HepG2 (cell line): ENCODE results near the gene CXXC5. TPM values are rescaled to one million over a fixed set of nuclear protein-coding genes. Genes with fewer than 3 reads are reported as not detected.
A peak's percentile ranks its signal among the peaks of the same experiment; 100 is the strongest.

Experiments
- ARHGAP35 ChIP-seq: sonication (generic); formaldehyde crosslinking; IDR thresholded peaks from 2 replicates; pipeline ENCODE4 v1.9.0; 2022; ENCODE audit warnings: mild to moderate bottlenecking, inconsistent platforms, moderate library complexity, missing genetic modification reagents, borderline replicate concordance
- CTCF ChIP-seq: sonication (generic); formaldehyde crosslinking; IDR thresholded peaks from 2 replicates; pipeline ENCODE4 v1.5.0; 2020; ENCODE audit warnings: mild to moderate bottlenecking, missing genetic modification reagents, moderate library complexity
- E2F1 ChIP-seq: sonication (generic); formaldehyde crosslinking; IDR thresholded peaks from 2 replicates; pipeline ENCODE4 v1.5.0; 2020; ENCODE audit warnings: missing genetic modification reagents
- GTF2F1 ChIP-seq: fragments of 150-350 bp; IDR thresholded peaks from 2 replicates; pipeline ENCODE4 v1.6.1; 2014; ENCODE audit warnings: low read length
- JUNB ChIP-seq: sonication (generic); formaldehyde crosslinking; IDR thresholded peaks from 2 replicates; pipeline ENCODE4 v1.8.0; 2022; ENCODE audit warnings: missing genetic modification reagents, mild to moderate bottlenecking, borderline replicate concordance
- NCOA1 ChIP-seq: sonication (generic); formaldehyde crosslinking; IDR thresholded peaks from 2 replicates; pipeline ENCODE4 v1.9.0; 2021; ENCODE audit warnings: missing genetic modification reagents
- NFYC ChIP-seq: IDR thresholded peaks from 2 replicates; pipeline ENCODE4 v1.6.1; 2016; ENCODE audit warnings: missing genetic modification reagents, missing compliant biosample characterization
- NPAS2 ChIP-seq: sonication (generic); formaldehyde crosslinking; IDR thresholded peaks from 2 replicates; pipeline ENCODE4 v1.8.0; 2022; ENCODE audit warnings: mild to moderate bottlenecking, missing genetic modification reagents, borderline replicate concordance
- NR2C2 ChIP-seq: sonication (generic); formaldehyde crosslinking; IDR thresholded peaks from 2 replicates; pipeline ENCODE4 v1.4.0; 2020; ENCODE audit warnings: missing genetic modification reagents, mild to moderate bottlenecking, moderate library complexity, borderline replicate concordance
- POLR2AphosphoS5 ChIP-seq: IDR thresholded peaks from 2 replicates; pipeline ENCODE4 v1.6.1; 2012; ENCODE audit warnings: low read depth, low read length
- SKI ChIP-seq: fragments of 450-650 bp; IDR thresholded peaks from one replicate; pipeline ENCODE4 v1.6.1; 2018; ENCODE audit warnings: mild to moderate bottlenecking; ENCODE audit not compliant: partially characterized antibody
- SNRNP70 ChIP-seq: fragments of 200-400 bp; formaldehyde crosslinking; IDR thresholded peaks from 2 replicates; pipeline ENCODE4 v1.6.1; 2017; ENCODE audit warnings: mild to moderate bottlenecking, low read depth, low read length, moderate library complexity
- TBL1XR1 ChIP-seq: fragments of 150-350 bp; IDR thresholded peaks from 2 replicates; pipeline ENCODE4 v1.6.1; 2014; ENCODE audit warnings: borderline replicate concordance, low read length; ENCODE audit not compliant: partially characterized antibody
- ZFYVE20 ChIP-seq: sonication (generic); formaldehyde crosslinking; IDR thresholded peaks from 2 replicates; pipeline ENCODE4 v1.8.0; 2023; ENCODE audit warnings: low read depth, mild to moderate bottlenecking, moderate library complexity, missing genetic modification reagents, borderline replicate concordance
- ZNF101 ChIP-seq: sonication (generic); formaldehyde crosslinking; IDR thresholded peaks from 2 replicates; pipeline ENCODE4 v1.4.0; 2020; ENCODE audit warnings: mild to moderate bottlenecking, low read depth, missing genetic modification reagents, borderline replicate concordance
- ZNF337 ChIP-seq: sonication (generic); formaldehyde crosslinking; IDR thresholded peaks from 2 replicates; pipeline ENCODE4 v1.5.1; 2020; ENCODE audit warnings: missing genetic modification reagents, low read depth, mild to moderate bottlenecking, borderline replicate concordance
- ZNF343 ChIP-seq: sonication (generic); formaldehyde crosslinking; IDR thresholded peaks from 2 replicates; pipeline ENCODE4 v1.4.0; 2020; ENCODE audit warnings: mild to moderate bottlenecking, missing genetic modification reagents
- ZNF629 ChIP-seq: sonication (generic); formaldehyde crosslinking; conservative IDR thresholded peaks from 2 replicates; pipeline ENCODE4 v1.5.0; 2020; ENCODE audit warnings: missing genetic modification reagents
- ZNF709 ChIP-seq: sonication (generic); formaldehyde crosslinking; IDR thresholded peaks from 2 replicates; pipeline ENCODE4 v1.5.0; 2020; ENCODE audit warnings: mild to moderate bottlenecking, missing genetic modification reagents
- polyA plus RNA-seq, 8 experiments: library from polyadenylated mRNA; depleted of rRNA in 3 of 8; stranded (reverse) in 7 of 8; unstranded in 1 of 8; fragments of >200 nt; fragmentation: Illumina TruSeq in 4 of 8; extraction: Trizol in 4 of 8; gene quantifications; 2 replicates each; pipeline versions ENCODE4 v1.2.1 to v1.2.3, GENCODE V29; 2011 to 2016; ENCODE audit warnings: low read depth in 4 of 8, missing spikeins in 1 of 8, mixed read lengths in 1 of 8; ENCODE audit not compliant: insufficient read depth in 1 of 8
- total RNA-seq, 5 experiments: library from RNA; depleted of rRNA; stranded (reverse); fragments of >200 nt; fragmentation: Illumina TruSeq; extraction: Trizol; gene quantifications; 2 replicates each; pipeline ENCODE4 v1.2.3, GENCODE V29; 2016; ENCODE audit warnings: low read depth in 1 of 5
- TF ChIP-seq, protein P1 (sequence below): sonication (generic); formaldehyde crosslinking; IDR thresholded peaks from 2 replicates; pipeline ENCODE4 v1.5.0; 2020; ENCODE audit warnings: mild to moderate bottlenecking, missing genetic modification reagents, borderline replicate concordance
- TF ChIP-seq, protein P2 (sequence below): sonication (generic); formaldehyde crosslinking; IDR thresholded peaks from 2 replicates; pipeline ENCODE4 v1.5.0; 2020; ENCODE audit warnings: missing genetic modification reagents

Gene CXXC5
- total and polyA plus RNA-seq, 2 of the 13 experiments (the other 11 are each of a cell fraction or from before 2014, with no cell fraction given): 32.3 to 33.0 TPM

GRCh38 chr5:139635606-139636206 is 12.4 kb upstream of the CXXC5 start (continued):
- TF ChIP-seq ZNF337 (CRISPR knock-in tag) (no peak), SKI (peak; percentile 12), TBL1XR1 (no peak), ARHGAP35 (no peak), GTF2F1 (no peak), ZNF629 (CRISPR knock-in tag) (no peak), NR2C2 (CRISPR knock-in tag) (no peak), ZNF101 (CRISPR knock-in tag) (no peak), POLR2AphosphoS5 (no peak), ZFYVE20 (CRISPR knock-in tag) (no peak), NCOA1 (no peak), ZNF343 (CRISPR knock-in tag) (no peak), NPAS2 (no peak), SNRNP70 (no peak), CTCF (CRISPR knock-in tag) (peak; percentile 84), E2F1 (no peak), ZNF709 (CRISPR knock-in tag) (no peak), NFYC (CRISPR knock-in tag) (no peak), JUNB (no peak)
- TF ChIP-seq, protein P1, sequence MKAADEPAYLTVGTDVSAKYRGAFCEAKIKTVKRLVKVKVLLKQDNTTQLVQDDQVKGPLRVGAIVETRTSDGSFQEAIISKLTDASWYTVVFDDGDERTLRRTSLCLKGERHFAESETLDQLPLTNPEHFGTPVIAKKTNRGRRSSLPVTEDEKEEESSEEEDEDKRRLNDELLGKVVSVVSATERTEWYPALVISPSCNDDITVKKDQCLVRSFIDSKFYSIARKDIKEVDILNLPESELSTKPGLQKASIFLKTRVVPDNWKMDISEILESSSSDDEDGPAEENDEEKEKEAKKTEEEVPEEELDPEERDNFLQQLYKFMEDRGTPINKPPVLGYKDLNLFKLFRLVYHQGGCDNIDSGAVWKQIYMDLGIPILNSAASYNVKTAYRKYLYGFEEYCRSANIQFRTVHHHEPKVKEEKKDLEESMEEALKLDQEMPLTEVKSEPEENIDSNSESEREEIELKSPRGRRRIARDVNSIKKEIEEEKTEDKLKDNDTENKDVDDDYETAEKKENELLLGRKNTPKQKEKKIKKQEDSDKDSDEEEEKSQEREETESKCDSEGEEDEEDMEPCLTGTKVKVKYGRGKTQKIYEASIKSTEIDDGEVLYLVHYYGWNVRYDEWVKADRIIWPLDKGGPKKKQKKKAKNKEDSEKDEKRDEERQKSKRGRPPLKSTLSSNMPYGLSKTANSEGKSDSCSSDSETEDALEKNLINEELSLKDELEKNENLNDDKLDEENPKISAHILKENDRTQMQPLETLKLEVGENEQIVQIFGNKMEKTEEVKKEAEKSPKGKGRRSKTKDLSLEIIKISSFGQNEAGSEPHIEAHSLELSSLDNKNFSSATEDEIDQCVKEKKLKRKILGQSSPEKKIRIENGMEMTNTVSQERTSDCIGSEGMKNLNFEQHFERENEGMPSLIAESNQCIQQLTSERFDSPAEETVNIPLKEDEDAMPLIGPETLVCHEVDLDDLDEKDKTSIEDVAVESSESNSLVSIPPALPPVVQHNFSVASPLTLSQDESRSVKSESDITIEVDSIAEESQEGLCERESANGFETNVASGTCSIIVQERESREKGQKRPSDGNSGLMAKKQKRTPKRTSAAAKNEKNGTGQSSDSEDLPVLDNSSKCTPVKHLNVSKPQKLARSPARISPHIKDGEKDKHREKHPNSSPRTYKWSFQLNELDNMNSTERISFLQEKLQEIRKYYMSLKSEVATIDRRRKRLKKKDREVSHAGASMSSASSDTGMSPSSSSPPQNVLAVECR: no peak
- TF ChIP-seq, protein P2, sequence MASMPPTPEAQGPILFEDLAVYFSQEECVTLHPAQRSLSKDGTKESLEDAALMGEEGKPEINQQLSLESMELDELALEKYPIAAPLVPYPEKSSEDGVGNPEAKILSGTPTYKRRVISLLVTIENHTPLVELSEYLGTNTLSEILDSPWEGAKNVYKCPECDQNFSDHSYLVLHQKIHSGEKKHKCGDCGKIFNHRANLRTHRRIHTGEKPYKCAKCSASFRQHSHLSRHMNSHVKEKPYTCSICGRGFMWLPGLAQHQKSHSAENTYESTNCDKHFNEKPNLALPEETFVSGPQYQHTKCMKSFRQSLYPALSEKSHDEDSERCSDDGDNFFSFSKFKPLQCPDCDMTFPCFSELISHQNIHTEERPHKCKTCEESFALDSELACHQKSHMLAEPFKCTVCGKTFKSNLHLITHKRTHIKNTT: no peak
